Stimulated activated CD4-positive, alpha-beta T cell treated with anti-CD3 and anti-CD28 coated beads, TNF-alpha, amount 100 ng/mL, for 24 hours (primary cell): ENCODE measurements around the gene HOXC9.
A peak's percentile ranks its signal among the peaks of the same experiment; 100 is the strongest.

ENCODE experiments used
- DNase-seq, 3 experiments: peaks; one replicate each; pipeline ENCODE4 v3.0.0-alpha.2; 2020; ENCODE audit warnings: low read depth in 3 of 3

Gene HOXC9

DNA sequence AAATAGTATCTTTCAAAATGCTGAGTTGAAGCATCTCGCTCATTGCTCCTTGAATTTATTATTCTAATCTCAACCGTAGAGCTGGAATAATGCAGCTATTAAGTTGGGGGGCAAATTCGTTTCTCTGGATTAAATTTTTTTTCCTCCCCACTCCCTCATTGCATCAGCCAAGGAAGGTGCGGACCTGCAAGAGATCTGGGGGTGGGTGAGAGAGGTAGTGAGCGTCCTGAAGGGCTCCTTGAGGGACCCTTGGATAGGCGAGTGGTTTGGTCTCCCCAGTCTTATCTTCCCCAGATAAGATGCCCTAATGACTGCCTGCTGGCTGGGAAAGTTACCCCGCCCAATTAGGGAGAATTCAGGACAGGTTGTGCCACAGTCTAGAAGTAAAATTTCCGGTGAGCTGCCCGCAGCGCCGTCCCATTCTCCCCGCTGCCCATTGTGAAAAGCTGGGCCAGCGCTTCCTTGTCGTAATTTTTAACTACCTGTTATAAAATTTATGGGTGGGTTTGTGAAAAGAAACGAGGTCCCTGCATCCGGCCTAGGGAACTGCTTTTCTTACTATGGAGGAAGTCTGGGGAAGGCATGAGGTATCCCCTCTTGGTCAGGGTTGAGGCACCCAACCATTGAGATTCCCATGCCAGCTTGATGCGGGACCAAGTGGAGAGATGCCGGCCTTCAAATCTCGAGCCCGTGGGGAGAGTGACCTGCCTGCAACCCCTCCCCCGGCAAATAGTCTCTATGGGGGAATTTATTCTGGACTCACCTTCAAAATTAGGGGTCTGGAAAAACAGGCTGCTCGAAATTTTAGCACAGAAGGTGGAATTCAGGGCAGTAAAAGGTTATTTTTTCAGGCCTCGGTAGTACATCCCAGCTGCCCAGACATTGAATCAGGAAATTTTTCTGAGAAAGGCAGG is 15.3 kb downstream of the HOXC9 start:
- no peak for DNase-seq

DNA sequence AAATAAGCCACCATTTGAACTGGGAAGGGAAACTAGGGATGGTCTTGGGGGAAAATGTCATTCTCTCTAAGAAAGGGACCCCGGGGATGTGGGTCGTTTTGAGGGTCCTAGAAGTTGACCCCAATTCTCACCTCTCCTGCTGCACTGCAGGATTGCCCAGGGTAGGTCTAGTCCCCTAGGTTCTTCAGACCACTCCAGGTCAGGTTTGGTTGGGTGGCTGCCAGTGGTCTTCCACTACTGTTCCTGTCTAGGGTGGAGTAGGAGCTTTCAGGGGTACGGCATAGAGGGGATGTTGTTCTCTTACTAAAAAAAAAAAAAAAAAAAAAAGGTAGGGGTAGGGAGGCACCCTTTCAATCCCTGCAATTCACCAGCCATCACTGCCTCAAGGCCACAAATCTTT is 16.1 kb downstream of the HOXC9 start:
- no peak for DNase-seq

- no peak for DNase-seq
Observed at GRCh38 chr12:54016478-54016964, 16.6 kb downstream of the HOXC9 start.

DNA sequence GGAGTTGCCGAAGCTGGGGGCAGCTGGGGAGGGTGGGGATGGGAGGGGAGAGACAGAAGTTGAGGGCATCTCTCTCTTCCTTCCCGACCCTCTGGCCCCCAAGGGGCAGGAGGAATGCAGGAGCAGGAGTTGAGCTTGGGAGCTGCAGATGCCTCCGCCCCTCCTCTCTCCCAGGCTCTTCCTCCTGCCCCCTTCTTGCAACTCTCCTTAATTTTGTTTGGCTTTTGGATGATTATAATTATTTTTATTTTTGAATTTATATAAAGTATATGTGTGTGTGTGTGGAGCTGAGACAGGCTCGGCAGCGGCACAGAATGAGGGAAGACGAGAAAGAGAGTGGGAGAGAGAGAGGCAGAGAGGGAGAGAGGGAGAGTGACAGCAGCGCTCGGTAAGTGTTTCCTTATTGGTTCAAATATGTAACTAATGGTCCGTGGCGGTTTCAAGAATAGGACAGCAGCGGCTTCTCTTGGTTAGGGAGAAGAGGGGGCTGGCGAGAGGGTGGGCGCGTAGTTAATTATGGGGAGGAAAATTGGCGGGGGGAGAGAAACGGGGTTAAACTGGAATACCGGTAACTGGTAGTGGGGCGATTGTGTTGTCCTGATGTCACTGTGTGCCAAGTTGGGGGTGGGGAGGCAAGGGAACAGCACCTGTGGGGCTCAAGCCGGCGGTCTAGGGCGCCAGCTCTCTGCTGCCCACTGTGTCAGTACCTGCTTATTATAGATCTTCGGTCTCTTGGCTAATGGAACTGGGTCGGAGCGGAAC is 17.2 kb downstream of the HOXC9 start:
- DNase-seq, result no peak

DNA sequence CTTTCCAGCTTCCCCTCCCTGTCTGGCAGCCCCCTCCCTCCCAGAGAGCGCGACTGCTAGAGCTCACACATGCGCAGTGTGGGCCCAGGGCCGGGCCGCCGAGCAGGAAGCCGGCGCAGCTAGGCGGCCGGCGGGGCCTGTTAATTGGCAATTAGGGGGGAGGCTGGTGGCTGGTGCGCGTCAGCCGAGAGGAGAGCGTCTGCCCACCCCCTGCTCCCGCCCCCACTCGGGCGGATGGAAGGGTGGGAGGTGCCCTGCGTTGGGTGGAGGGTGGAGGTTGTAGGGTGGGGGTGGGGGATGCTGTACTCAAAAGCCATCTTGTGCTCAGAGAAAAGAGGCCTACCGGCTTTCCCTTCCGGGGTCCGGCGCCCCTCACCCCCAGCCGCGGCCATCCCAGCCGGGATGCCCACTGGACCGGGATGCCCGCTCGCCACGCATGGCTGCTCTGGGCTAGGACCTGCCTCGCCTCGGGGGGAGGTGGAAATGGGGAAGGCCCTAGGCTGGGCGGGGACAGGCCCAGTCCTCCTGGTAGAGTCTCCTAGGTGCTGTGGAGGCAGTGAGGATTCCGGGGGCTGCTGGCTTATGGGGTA is 18.0 kb downstream of the HOXC9 start:
- peak; percentile 35 to 69 (median 45) for DNase-seq

GRCh38 chr12:54018468-54018984 is 18.6 kb downstream of the HOXC9 start:
- DNase-seq, result no peak

DNA sequence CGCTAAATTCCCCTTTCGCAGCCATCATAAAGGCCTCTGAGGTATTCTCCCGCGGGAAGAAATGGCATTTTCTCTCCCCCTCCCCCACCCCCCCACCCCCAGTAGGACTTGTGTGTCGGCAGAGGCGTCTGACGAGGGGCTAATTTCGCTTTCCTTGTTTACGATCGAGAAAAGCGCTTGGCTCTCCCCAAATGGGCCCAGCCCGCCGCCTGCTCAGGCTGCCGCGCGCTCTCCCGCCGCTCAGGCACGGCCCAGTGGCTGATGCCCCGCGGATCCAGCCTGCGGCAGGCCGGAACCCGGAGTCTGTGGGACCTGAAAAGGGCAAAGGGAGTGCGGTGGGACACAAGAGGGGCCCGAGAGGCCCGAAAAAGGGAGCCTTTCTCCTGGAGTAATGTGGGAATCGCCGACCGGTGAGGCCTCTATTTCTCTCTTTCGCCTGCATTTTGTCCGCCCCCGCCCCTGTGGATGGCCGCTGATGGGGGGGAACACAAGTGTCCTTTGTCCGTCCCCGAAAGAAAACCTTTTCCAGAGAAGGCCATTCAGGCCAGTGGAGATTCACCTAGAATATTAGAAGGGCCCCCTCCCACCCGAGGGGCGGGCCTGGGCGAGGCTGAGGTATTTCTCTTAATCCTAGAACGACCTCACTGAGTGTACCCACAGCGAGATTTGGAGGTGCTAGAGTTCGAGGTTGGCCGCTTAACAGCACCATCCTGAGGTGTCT is 19.3 kb downstream of the HOXC9 start:
- DNase-seq, result no peak

DNA sequence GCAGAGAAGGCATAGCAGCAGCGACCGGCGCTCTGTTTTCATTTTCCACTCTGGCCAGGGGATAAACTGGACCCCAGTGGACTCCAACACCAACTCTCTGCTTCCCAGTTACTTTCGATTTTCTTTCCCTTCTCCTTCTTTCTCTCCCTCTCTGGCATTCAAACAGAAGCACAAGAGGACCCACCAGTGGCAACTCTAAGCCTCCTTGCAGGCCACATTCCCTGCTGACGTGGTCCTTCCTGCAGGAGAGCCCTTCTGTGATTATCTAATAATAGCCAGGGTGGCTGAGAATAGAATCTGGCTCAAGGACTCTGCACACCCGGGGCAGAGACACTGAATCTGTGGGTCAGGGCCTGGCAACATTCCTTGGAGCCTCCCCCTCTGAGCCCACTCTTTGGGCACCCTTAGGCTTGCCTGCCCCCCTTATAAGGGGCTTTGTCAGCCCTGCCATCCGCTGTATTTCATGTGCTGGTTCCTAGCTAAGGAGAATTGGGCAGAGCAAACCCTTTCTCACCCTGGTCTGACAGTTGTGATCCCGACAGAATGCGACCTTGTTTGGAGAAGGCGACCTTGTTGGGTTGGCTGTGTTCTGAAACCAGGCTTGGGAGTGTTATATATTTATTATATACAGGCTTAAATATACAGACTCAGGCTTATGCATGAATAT is 20.1 kb downstream of the HOXC9 start:
- DNase-seq, result no peak

DNA sequence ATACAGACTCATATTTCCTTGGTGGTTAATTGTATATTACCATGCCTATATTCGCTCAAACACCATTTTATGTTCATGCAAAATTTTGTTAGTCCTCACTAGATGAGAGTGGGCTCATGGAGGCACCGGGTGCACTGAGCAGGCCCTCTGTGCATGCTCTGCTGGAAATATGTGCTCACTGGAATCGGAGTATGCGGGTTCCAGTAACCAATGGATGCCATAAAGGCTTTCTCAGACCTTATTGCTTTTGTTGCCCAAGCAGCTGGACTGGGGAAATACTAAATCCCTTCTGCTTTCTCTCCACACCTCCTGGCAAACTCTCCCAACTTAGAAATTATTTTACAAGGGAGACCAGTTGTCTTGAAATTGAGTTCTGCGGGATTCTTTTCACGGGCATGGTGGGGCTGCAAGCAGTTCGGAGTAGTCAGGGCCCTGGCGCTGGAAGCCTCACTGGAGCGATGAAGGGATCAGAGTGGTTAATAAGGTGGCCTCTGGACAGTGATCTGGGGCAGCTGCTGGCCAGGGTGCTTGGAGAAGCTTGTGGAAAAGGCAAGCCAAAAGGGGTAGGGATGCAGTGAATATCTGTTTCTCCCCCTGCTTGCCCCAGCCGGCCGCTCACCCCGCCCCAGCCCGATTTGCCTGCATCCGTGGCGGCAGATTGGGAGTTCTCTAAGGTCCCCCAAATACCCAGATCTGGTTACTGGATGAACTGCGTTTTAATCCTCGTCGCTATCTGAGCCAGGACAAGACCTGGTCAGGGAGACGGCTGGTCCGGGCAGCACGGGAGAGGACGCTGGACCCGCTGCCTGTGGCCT is 20.8 kb downstream of the HOXC9 start:
- DNase-seq, result no peak

GRCh38 chr12:54021432-54022013 is 21.6 kb downstream of the HOXC9 start:
- no peak for DNase-seq

GRCh38 chr12:54022960-54023884 is 23.3 kb downstream of the HOXC9 start:
- DNase-seq, result no peak

DNA sequence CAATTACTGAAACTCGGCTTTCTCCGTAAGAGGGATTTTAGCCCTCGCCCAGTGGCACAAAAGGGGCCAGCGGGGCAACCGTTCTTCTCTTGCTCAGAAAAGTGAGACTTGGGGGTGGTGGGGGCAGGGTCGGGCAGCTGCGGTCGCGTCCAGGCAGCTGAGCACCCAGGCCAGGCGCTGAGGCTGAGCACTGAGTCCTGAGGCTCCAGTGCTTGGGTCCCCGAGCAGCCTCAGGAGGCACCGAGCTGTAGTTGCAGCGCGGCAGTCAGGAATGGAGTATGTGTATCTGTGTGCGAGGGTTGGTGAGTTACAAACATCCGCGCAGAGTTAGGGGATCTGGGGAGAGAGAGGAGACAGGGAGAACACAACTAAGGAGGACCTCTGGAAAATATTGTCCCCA is 24.2 kb downstream of the HOXC9 start:
- DNase-seq, result no peak

DNA sequence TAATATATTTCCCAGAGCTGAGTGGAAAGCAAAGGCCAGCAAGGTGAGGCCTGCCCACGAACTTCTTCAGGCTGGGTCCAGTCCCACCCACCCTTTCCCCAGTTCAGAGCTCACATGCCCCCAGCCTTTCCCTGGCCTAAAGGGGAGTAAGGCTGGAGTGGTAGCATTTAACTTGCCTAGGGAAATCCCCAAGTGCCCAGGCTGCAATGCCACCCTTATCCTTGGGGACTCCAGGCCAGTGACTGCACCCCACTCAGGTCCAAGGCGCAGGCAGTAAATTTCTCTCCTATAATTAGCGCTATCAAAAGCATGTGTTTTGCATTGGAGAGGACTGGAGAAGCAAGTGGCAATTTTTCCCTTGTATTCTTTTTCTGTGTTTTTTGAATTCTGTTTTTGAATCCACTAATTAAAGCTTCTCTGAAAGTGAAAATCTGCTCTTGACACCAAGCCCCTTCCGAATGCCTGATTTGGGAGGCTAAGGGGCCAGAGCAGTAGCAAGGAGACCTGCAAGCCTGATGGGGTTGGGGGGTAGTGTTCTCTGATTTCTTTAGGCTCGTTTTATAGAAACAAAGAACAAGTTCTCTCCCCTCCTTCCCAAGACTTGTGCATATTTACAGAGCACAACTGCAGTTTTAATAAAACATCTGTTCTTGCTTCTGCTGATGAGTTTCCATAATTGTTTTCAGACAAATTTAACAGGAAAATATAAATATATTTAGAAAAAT is 24.8 kb downstream of the HOXC9 start:
- DNase-seq, result no peak

GRCh38 chr12:54025499-54026405 is 25.8 kb downstream of the HOXC9 start:
- no peak for DNase-seq

GRCh38 chr12:54026640-54027441 is 26.9 kb downstream of the HOXC9 start:
- DNase-seq, result no peak

GRCh38 chr12:54027442-54027786 is 27.5 kb downstream of the HOXC9 start:
- DNase-seq, result no peak
